CD4-positive, alpha-beta T cell treated with Interleukin-2 at 100 ng/mL for 4 hours (primary cell): Measurements from ENCODE around the gene FBXO41.

ENCODE experiments used
- DNase-seq: peaks from one replicate; pipeline ENCODE4 v3.0.0-alpha.2; 2020; ENCODE audit warnings: low spot score

FBXO41 gene

DNA sequence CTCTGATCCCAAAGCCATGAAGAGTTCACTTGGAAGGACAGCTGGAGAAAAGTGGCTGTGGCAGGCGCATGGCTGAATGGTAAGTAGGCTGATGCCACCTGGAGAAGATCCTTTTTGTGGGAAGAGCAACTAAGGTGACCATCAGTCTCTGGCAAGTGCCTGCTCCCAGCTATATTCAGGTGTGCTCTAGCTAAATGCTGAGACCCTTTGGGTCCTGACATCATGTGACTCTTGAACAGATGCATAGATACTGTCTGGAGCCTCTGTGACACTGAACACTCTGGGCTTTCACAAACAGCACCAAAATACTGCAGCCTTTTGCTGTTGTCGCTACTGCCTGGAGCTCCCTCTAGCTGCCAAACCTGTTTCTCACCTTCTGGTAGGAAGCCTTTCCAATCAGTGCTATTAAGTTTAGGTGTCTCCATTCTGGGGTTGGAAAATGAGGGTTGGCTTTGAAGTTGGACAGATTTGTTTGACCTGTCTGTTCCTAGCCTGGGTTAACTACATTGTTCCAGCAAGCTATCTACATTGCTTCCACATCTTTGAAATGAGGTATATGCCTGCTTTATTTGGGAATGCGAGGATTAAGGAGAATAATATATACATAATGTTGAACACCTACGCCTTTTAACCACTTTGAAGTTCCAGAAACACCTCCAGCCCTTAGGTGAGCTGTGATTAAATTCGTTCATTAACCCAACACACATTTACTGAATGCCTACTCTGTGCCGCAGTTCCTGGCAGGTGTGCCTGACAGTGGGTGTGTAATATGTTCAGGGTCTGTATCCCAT lies 6.0 kb upstream of the FBXO41 start:
- DNase-seq, result peak; percentile 54

- no peak for DNase-seq
Observed at GRCh38 chr2:73289304-73289703, 5.0 kb upstream of the FBXO41 start.

GRCh38 chr2:73286134-73286655 lies 1.9 kb upstream of the FBXO41 start:
- DNase-seq, result no peak

DNA sequence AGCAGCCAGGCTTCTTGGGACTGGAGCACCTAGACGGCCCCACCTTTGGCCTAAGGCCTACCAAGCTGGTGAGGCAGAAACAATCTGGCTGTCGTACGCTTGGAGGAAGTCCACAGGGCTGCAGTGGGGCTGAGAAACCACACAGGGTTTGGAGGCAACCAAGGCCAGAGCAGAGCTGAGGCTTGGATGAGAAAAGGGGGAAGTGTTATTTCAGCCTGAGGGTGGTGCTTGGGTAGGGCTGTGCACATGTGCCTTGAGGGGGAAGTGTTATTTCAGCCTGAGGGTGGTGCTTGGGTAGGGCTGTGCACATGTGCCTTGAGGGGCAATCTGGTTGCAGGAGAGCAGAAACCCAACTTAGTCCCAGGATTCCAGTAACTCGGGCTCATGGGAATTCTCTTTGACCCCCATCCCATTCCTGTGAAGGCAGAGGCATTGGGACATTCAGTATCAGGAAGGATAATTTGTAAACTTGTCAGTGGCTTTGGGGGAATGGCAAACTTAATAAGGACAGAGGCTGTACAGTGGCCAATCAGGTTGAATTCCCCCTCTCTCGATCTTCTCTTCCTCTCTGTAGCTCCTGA lies 971 bp upstream of the FBXO41 start:
- DNase-seq, result peak; percentile 13

DNA sequence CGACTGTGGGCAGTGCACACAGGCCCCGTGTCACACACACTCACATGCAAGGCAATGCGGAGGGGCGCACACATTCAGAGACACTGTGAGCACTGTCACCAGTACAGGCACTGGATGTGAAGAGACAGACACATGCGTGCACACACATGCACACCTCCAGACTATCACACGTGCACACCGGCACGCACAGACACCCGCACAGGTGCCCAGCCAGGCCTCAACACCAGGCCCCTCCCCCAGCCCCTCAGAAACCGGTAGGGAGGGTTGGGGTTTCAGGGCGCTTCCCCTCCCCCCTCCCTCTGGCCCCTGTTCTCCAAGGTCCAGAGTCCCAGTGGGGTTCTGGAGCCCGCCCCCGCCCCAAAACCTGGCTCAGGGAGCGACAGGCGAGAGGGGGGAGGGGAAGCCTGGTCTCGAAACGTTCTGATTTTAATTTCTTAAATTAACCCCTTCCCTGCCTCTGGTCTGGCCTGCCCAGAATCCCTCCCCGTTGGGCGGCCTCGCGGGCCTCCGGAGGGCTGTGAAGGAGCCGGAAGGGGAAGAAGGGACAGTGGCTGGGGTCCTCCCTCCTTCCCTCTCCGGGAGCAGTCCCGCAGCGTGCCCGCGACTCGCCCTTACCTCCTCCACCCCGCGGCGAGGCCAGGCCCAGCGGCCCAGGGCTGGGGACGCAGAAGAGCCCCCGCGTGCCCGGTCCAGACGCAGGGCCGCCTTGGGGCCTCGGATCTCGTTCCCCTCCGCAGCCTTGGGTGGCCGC lies 558 bp downstream of the FBXO41 start:
- DNase-seq, result no peak

- DNase-seq, result no peak
Observed at GRCh38 chr2:73282924-73283544, 1.2 kb downstream of the FBXO41 start.

DNA sequence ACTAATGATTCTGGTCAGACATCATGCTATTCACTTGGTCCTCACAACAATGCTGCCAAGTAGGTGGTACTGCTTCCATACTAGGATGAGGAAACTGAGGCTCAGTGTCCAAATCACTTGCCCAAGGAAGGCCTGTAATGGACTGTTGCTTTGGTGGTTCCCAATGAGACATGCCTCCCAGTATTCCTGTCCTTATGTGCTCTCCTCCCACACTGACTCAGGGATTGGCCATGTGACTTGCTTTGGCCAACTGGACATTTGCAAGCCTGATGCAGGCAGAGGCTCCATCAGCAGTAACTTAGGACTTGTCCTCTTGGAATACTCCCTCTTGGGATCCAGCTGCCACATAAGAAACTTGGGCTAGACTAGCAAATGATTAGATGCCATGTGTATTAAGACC lies 3.0 kb downstream of the FBXO41 start:
- no peak for DNase-seq

DNA sequence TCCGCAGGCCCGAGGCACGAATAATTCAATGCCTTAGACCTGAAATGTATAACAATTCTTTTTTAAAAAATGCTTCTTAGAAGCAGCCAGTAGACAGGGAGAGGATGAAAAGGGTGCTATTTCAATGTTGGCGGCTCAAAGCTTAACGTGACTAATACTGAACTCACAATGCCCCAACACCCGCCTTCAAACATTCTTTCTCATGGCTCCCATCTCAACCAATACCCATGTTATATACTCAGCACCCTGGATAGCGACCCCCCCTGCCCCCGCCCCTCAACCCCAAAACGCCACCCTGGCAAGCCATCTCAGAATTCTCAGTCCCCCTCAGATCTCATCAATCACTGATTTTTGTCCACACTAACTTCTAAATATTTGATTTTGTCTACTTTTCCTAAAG lies 4.4 kb downstream of the FBXO41 start:
- no peak for DNase-seq

GRCh38 chr2:73272270-73272669 lies 12.0 kb downstream of the FBXO41 start:
- no peak for DNase-seq

DNA sequence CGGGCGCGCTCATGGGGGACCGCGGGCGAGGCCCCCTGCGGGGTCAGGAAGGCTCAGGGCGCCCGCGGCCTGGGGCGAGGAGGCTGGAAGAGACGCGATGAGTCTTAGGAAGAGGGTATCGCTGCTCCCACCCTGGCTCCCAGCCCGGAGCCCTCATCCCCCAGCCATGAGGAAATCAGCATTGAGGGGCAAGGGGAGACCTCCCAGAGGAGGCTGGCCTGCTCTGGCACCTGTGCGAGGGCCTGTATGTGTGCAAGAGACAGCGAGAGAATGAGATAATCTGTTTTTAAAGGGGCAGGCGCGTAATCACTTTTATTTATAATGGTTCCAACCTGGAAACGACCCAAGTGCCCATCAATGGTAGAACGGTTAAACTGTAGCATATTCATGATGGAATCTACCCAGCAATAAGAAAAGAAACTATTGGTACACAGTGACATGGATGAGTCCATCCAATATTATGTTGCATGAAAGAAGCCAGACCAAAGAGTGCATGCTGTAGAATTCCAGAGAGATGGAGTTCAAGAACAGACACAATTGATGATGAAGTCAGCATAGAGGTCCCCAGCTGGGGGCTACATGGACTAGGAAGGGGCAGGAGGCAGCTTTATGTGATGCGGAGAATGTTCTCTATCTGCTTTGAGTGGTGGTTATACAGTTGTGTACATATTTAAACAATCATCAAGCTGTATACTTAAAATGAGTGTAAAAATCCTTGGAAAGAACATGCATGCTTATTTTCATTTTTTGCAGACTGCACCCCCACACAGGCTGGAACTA lies 14.4 kb downstream of the FBXO41 start:
- no peak for DNase-seq

GRCh38 chr2:73268830-73269685 lies 15.2 kb downstream of the FBXO41 start:
- DNase-seq, result peak; percentile 82

GRCh38 chr2:73268366-73268829 lies 15.9 kb downstream of the FBXO41 start:
- no peak for DNase-seq

DNA sequence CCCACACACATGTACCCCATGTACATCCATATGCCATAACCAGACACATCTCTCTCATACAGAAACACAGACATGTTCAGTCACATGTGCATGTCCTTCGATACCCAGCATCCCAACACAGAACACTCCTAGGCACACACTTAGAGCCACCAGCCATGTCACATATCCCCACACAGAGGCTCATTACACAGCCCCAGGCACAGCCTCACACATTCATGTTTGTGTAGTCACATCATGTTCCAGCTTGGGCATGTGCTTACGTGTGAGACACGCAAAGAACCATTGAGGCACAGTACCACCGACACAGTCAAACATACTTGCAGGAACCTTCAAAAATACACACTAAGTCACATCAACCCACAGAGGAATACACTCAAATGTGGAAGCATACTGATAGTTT lies 17.3 kb downstream of the FBXO41 start:
- DNase-seq, result no peak

DNA sequence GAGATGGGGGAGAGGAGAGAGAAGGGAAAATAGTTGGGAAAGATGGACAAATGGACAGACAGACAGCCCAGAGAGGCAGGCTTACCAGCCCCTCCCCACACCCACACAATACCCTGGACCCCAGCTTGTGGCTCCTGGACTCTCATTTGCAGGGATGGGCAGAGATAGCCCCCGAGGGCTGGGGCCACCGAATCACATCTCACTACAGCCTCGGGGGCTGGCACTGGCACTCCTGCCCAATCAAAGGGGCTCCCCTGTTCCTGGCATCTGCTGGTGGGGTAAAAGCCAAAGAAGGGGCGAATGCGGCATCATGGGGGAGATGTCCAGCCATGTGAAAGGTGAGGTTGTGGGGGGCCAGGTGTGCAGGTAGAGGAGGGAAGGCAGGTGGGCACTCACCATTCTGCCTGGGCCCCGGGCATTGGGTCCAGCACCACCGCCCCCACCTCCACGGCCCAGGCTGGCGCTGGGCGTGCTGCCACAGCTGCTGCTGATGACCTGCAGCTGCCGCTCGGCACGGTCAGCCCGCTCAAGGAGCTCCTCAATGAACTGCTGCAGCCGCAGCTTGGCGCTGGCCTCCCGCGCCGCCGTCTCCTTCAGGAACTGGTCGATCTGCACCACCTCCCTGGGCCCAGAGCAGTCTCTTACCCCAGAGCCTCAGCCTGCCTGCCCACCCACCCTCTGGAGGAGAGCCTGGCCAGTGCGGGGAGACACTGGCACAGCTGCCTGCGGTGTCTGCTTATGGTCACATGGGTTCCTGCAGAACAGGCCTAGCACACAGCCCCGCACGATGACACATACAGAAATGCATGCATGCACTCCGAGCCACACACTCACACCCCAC lies 18.0 kb downstream of the FBXO41 start:
- no peak for DNase-seq

DNA sequence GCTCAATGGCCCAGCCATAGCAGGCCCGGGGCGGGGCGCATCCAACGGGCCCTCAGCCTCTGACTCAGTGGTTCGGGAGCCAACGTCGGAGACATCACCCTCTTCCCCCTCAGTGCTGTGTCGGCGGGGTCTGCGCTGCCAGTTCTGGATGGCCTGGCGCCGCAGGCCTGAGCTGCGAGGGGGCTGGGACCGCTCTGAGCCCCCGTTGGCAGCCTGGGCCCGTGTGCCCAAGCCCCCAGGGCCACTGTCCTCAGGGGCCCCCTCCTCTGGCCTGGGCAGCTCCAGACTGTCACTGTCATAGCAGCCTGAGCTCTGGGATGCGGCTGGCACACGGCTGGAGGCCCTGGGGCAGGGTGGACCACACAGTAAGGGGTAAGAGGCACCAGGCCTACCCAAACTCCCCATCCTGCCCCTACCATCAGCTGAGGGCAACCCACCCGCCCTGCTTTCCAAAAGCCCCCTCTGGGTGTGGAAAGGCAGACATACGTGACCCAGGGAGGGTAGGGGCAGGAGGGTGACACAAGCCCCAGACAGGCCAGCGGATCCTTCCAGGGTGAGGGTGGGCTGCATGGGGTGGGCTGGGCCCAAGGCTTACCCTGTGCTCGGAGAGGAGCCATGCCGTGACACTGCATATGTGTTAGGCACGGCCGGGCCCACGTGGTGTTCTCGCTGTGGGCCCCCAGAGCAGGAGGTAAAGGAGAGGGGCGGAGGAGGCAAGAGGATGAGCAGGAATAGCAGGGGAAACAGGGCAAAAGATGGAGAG lies 18.8 kb downstream of the FBXO41 start:
- DNase-seq, result no peak

DNA sequence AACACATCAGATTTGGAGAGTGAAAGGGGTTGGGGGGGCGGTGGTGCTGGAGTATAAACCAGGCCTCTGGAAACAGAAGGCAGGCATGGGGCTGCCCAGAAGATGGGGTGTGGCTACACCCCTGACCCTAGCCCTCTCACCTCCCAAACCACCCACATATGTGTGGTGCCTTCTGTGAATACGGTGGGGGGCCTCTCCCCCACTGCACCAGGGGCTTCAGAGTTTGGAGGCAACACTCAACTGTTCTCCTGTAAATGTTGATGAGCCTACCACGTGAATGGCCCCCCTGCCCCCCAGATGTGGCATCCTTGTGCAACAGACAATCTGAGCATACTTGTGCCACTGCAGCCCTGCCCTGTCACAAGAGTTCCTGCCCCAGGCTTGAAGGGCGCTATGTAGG lies 19.5 kb downstream of the FBXO41 start:
- no peak for DNase-seq

DNA sequence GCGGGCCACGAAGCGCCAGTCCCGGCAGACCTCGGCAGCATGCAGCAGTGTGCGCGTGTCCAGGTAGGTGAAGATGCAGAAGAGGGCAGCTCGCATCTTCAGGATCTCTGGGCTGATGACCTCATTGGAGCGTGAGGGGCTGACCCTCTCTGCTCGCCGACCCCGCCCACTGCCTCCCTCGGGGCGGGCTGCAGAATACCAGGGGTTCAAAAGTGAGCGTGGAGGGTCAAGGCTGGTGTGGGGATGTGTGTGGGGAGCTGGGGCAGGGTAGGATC lies 20.0 kb downstream of the FBXO41 start:
- no peak for DNase-seq

DNA sequence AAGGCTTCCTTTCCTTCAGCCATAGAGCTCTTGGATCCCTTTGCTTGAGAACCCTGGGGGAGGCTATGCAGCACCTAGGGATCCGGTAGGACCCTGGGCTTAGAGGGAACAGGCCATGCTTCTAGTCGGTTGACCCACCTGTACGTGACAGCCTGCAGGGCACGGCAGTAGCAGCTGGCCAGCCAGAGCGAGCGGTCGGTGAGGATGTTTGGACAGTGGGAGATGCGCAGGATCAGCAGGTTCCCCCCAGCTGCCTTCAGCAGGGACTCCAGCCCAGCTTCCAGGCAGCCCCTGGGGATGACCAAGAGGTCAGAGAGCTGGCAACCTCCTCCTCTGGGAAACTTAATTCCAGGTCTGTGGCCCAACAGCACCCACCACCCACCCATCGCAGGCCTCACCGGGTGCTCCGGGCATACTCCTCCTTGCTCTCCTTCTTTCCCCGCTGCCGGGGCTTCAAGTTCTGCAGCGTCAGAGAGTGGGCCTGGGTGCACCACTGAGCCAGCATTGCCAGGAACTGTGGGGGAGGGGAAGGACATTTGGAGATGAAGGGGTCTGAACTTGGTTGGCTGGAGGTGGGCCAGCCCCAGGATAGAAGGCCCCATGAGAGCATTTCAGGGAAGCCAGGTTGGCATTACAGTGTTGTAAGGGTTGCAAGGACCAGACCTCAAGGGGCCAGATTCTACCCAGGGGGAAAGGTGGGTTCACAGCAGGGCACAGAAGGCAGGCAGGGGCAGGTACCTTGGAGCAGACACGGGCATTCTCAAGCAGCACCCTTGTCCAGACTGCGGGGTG lies 20.5 kb downstream of the FBXO41 start:
- no peak for DNase-seq
